Prostate gland (tissue), 2 donors: ENCODE measurements around the gene ABHD17A.

Experiments used
- POLR2A ChIP-seq: fragments of 450-650 bp; IDR thresholded peaks from one replicate; pipeline ENCODE4 v1.6.1; 2016; ENCODE audit warnings: antibody characterized with exemption, mild to moderate bottlenecking
- POLR2AphosphoS5 ChIP-seq: sonication (generic); formaldehyde crosslinking; IDR thresholded peaks from one replicate; pipeline ENCODE4 v1.6.1; 2017; ENCODE audit warnings: antibody characterized with exemption
- TF ChIP-seq, protein P1 (sequence below), 4 experiments: fragments of 200-600 bp in 2 of 4; fragments of 450-650 bp in 2 of 4; sonication (generic) in 2 of 4; IDR thresholded peaks; 1 replicate in 3 of 4; 2 replicates in 1 of 4; pipeline ENCODE4 v1.5.1; 2016 to 2019; ENCODE audit warnings: antibody characterized with exemption in 4 of 4, mild to moderate bottlenecking in 2 of 4, moderate library complexity in 2 of 4

DNA sequence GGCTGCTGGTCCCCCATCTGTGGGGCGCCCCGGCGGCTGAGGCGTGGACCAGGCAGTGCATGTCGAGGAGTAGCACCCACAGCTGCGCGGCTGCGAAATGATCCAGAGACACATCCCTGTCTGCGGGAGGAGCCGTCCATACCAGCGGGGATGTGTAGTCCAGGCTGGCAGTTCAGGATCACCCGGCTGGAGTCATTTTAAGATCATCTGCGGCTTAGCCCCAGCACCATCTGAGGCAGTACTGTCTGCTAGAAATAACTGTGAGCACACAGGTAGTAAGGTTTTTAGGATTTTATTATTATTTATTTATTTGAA, 23.0 kb upstream of the ABHD17A start:
- TF ChIP-seq, protein P1, sequence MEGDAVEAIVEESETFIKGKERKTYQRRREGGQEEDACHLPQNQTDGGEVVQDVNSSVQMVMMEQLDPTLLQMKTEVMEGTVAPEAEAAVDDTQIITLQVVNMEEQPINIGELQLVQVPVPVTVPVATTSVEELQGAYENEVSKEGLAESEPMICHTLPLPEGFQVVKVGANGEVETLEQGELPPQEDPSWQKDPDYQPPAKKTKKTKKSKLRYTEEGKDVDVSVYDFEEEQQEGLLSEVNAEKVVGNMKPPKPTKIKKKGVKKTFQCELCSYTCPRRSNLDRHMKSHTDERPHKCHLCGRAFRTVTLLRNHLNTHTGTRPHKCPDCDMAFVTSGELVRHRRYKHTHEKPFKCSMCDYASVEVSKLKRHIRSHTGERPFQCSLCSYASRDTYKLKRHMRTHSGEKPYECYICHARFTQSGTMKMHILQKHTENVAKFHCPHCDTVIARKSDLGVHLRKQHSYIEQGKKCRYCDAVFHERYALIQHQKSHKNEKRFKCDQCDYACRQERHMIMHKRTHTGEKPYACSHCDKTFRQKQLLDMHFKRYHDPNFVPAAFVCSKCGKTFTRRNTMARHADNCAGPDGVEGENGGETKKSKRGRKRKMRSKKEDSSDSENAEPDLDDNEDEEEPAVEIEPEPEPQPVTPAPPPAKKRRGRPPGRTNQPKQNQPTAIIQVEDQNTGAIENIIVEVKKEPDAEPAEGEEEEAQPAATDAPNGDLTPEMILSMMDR (IDR thresholded peaks at IDR 0.05): no peak
- TF ChIP-seq POLR2AphosphoS5: no peak
- TF ChIP-seq POLR2A: no peak
